Retinal pigment epithelial cell (primary cell): ENCODE data around the gene PKD1L1.

Source experiments
- DNase-seq: peaks from one replicate; pipeline ENCODE4 v3.0.0-alpha.2; 2010; ENCODE audit warnings: low read depth
- H3K4me3 ChIP-seq: 2 replicates; pipeline ENCODE4 v1.5.1; 2011; ENCODE audit warnings: mild to moderate bottlenecking, low read length, control low read depth, moderate library complexity
- TF ChIP-seq, protein P1 (sequence below): conservative IDR thresholded peaks from 2 replicates; pipeline ENCODE4 v1.5.1; 2011; ENCODE audit warnings: low read depth, low read length, control low read depth, inconsistent platforms

PKD1L1 gene

DNA sequence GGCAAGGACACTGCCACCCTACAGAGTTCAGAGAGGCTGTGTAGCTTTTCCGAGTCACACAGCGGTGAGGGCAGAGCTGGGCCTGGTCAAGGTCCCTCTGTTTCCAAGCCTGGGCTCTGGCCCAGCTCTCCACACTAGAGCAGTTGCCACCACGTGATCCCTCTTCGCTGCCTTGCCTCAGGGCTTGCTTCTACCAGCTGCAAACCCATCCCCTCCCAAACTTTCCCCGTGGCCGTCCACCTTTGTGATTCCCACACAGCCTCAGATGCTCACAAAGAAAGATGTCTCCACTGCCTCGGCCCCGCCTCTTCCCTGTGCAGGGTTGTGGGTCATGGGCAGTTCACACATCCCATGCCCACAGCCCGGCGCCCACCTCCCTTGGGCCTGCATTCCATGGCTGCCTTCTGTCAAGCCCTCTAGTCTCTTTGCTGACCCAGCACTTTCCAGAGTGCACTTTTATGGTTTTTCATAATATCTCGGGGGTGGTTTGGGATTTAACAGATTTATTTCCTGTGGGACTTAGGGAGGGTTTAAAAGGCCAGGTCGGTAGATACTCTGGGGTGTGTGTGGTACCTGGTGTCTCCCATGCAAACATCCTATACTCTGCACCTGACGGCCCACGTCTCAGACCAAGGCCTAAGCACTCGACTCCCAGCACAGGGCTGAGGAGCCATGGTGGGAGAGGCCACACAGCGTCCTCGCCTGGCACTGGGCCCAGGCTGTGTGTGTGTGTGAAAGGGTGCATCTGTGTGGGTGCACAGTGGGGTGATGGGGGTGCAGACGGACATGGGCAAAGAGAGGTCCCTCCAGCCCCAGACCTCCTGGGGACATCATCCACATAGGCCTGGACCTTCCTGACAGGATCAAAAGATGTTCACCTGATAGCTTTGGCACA lies 59.6 kb downstream of the PKD1L1 start:
- DNase-seq, result peak; percentile 16
- no peak overlapping the region for H3K4me3 ChIP-seq
- TF ChIP-seq, protein P1, sequence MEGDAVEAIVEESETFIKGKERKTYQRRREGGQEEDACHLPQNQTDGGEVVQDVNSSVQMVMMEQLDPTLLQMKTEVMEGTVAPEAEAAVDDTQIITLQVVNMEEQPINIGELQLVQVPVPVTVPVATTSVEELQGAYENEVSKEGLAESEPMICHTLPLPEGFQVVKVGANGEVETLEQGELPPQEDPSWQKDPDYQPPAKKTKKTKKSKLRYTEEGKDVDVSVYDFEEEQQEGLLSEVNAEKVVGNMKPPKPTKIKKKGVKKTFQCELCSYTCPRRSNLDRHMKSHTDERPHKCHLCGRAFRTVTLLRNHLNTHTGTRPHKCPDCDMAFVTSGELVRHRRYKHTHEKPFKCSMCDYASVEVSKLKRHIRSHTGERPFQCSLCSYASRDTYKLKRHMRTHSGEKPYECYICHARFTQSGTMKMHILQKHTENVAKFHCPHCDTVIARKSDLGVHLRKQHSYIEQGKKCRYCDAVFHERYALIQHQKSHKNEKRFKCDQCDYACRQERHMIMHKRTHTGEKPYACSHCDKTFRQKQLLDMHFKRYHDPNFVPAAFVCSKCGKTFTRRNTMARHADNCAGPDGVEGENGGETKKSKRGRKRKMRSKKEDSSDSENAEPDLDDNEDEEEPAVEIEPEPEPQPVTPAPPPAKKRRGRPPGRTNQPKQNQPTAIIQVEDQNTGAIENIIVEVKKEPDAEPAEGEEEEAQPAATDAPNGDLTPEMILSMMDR, result no peak

GRCh38 chr7:47887016-47887640 lies 61.1 kb downstream of the PKD1L1 start:
- no peak for DNase-seq
- TF ChIP-seq, protein P1, result no peak
- H3K4me3 ChIP-seq, result no peak overlapping the region

DNA sequence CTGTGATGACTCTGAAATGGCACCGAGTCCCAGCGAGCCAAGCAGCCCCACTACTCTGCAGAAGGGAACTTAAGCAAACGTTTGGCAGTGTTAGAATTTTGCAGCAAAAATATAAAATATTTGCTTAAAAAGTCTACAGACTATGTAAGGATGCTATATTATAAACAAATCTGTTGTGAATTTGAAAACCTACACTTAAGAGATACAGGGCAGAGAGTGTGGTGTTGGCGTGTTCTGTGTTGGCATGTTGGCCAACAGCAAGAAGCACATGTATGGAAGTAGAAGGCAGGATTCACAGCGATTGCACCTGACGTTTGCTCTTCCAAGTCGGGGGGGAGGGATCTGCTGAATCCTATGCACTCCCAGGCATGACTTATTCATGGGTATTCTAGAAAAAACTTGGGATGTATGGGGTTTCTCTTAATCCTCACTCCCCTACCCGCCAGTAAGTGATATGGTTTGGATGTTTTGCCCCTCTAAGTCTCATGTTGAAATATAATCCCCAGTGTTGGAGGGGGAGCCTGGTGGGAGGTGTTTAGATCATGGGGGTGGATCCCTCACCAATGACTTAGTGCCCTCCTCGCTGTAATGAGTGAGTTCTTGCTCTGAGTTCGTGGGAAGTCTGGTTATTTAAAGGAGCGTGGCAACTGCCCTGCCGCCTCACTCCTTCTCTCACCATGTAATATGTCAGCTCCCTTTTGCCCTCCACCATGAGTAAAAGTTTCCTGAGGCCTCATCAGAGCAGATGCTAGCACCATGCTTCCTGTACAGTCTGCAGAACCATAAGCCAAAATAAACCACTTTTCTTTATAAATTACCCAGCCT lies 62.1 kb downstream of the PKD1L1 start:
- TF ChIP-seq, protein P1, result no peak
- no peak for DNase-seq
- no peak overlapping the region for H3K4me3 ChIP-seq

DNA sequence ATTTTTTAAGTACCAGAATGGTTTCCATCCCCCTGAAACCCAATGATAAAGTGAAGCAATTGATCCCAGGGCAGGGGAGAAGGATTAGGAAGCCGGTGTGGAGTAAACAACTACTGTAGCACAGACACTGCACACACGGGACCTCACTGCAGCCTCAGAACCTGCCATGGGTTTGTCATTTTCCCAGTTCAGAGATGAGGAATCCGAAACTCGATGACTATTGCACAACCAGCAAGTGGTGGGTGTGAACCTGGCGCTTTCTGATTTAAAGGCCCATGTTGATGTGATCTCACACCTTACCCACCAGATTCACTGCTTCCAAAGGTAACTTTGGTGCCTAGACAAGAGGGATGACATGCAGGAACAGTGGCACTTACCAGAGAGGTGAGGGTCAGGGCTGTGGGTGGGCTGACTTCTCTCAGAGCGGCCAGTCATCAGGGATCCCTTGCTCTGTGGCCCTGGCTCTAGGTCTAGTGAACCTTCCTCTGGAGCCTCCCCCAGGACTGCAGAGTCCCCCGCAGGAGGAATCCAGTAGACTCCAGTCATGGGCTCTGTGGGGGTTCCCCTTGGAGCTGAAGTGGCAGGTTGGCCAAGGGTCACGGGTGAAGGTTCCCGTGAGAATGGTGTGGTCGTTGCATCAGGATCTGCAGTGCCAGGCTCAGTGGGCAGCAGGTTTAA lies 62.8 kb downstream of the PKD1L1 start:
- no peak for DNase-seq
- TF ChIP-seq, protein P1, result no peak
- H3K4me3 ChIP-seq, result no peak overlapping the region

- DNase-seq, result no peak
- no peak overlapping the region for H3K4me3 ChIP-seq
- TF ChIP-seq, protein P1, result no peak
Measured at GRCh38 chr7:47884675-47885074, 63.6 kb downstream of the PKD1L1 start.

- TF ChIP-seq, protein P1, result no peak
- DNase-seq, result no peak
- no peak overlapping the region for H3K4me3 ChIP-seq
Measured at GRCh38 chr7:47882635-47883034, 65.6 kb downstream of the PKD1L1 start.
